Left ventricle myocardium inferior (tissue), 1 donor: Measurements from ENCODE around the gene NOC4L. TPM values are rescaled to one million over a fixed set of nuclear protein-coding genes. Genes with fewer than 3 reads are reported as not detected.

Source experiments
- DNase-seq: peaks from one replicate; pipeline ENCODE4 v3.0.0-alpha.2; 2020
- H3K27ac ChIP-seq: fragments of 200-600 bp; replicated peaks from 2 replicates; pipeline ENCODE4 v1.8.0; 2021
- H3K27me3 ChIP-seq: fragments of 200-600 bp; 2 replicates; pipeline ENCODE4 v1.8.0; 2021; ENCODE audit warnings: low read depth
- H3K36me3 ChIP-seq: fragments of 200-600 bp; 2 replicates; pipeline ENCODE4 v1.8.0; 2021
- H3K4me1 ChIP-seq: fragments of 200-600 bp; 2 replicates; pipeline ENCODE4 v1.8.0; 2021
- H3K4me3 ChIP-seq: fragments of 200-600 bp; 2 replicates; pipeline ENCODE4 v1.8.0; 2021; ENCODE audit warnings: mild to moderate bottlenecking, moderate library complexity
- H3K9me3 ChIP-seq: fragments of 200-600 bp; replicated peaks from 2 replicates; pipeline ENCODE4 v1.8.0; 2021
- CTCF ChIP-seq: fragments of 200-600 bp; IDR thresholded peaks from 2 replicates; pipeline ENCODE4 v1.8.0; 2021; ENCODE audit warnings: antibody characterized with exemption, mild to moderate bottlenecking, borderline replicate concordance
- intact Hi-C: fragments of 100-400 bp; cut with micrococcal nuclease; formaldehyde crosslinking; loops from one replicate; pipeline ENCODE4 v1.11.0; 2022
- total RNA-seq: library from RNA; stranded (reverse); fragmentation: NEBNext Ultra II Directional; extraction: Animal tissue kit (Norgen Biotek cat#: 25700); gene quantifications from one replicate; pipeline ENCODE4 v1.2.1, GENCODE V29; 2021
- donor health status: DM: no; HTN: yes; CAD: no; lungs with severe emphysema.

Gene NOC4L
- total RNA-seq, 1 donor from 2014 or later, result 10.3 TPM

GRCh38 chr12:132143336-132144071, 753 bp upstream of the NOC4L start:
- Histone ChIP-seq H3K4me3 (peak overlapping the region; percentile 83), H3K4me1 (peaks cover 34% of the 10 kb centered on the region), H3K9me3 (no peaks in the 10 kb centered on the region), H3K27ac (peak overlapping the region; percentile 86), H3K36me3 (peaks cover 52% of the 10 kb centered on the region), H3K27me3 (no peaks in the 10 kb centered on the region)
- intact Hi-C loops, result no loop called here
- TF ChIP-seq CTCF, result no peak
- no peak for DNase-seq

GRCh38 chr12:132144810-132145168, 532 bp downstream of the NOC4L start:
- intact Hi-C loops, result no loop called here
- Histone ChIP-seq H3K27ac (peak overlapping the region; percentile 86), H3K4me3 (peak overlapping the region; percentile 83), H3K9me3 (no peaks in the 10 kb centered on the region), H3K4me1 (peaks cover 34% of the 10 kb centered on the region), H3K36me3 (peaks cover 39% of the 10 kb centered on the region), H3K27me3 (no peaks in the 10 kb centered on the region)
- no peak for TF ChIP-seq CTCF
- no peak for DNase-seq

GRCh38 chr12:132145334-132145733, 1.1 kb downstream of the NOC4L start:
- Histone ChIP-seq H3K27me3 (no peaks in the 10 kb centered on the region), H3K9me3 (no peaks in the 10 kb centered on the region), H3K36me3 (peaks cover 34% of the 10 kb centered on the region), H3K4me1 (peaks cover 34% of the 10 kb centered on the region), H3K4me3 (peak overlapping the region; percentile 83), H3K27ac (no peak overlapping the region)
- intact Hi-C loops, result no loop called here
- DNase-seq, result no peak
- TF ChIP-seq CTCF, result no peak

GRCh38 chr12:132146098-132146497, 1.8 kb downstream of the NOC4L start:
- H3K4me1 ChIP-seq, result peaks cover 34% of the 10 kb centered on the region

GRCh38 chr12:132146772-132147422, 2.6 kb downstream of the NOC4L start:
- peak; percentile 11 for DNase-seq
- Histone ChIP-seq H3K4me1 (peaks cover 34% of the 10 kb centered on the region), H3K27me3 (no peaks in the 10 kb centered on the region), H3K27ac (no peak overlapping the region), H3K4me3 (no peak overlapping the region), H3K36me3 (peaks cover 30% of the 10 kb centered on the region), H3K9me3 (no peaks in the 10 kb centered on the region)
- no peak for TF ChIP-seq CTCF
- intact Hi-C loops, result no loop called here

More at GRCh38 chr12:132146098-132146497, 1.8 kb downstream of the NOC4L start:
- Histone ChIP-seq H3K4me3 (no peak overlapping the region), H3K27ac (no peak overlapping the region), H3K9me3 (no peaks in the 10 kb centered on the region), H3K27me3 (no peaks in the 10 kb centered on the region), H3K36me3 (peaks cover 30% of the 10 kb centered on the region)
- TF ChIP-seq CTCF, result no peak
- no peak for DNase-seq
- intact Hi-C loops, result no loop called here
